Thymus (tissue), 11 donors: ENCODE results near the gene CMTM4. TPM values are rescaled to one million over a fixed set of nuclear protein-coding genes. Genes with fewer than 3 reads are reported as not detected.

Experiments used
- DNase-seq, 9 donors: peaks; one replicate each; pipeline ENCODE4 v3.0.0-alpha.2; 2013; ENCODE audit warnings: low spot score in 9 of 9, low read depth in 6 of 9, missing footprints in 1 of 9
- H3K27ac ChIP-seq, 2 donors: one replicate each; pipeline ENCODE4 v1.5.1; 2013; ENCODE audit warnings: control low read depth in 1 of 2, low read depth in 1 of 2, low read length in 1 of 2, mild to moderate bottlenecking in 1 of 2, moderate library complexity in 1 of 2
- H3K27me3 ChIP-seq, 2 donors: one replicate each; pipeline ENCODE4 v1.5.1; 2013; ENCODE audit warnings: low read length in 1 of 2; ENCODE audit not compliant: control insufficient read depth in 2 of 2, insufficient read depth in 1 of 2
- H3K36me3 ChIP-seq, 2 donors: one replicate each; pipeline ENCODE4 v1.5.1; 2013; ENCODE audit warnings: low read length in 1 of 2, mild to moderate bottlenecking in 1 of 2, moderate library complexity in 1 of 2; ENCODE audit not compliant: control insufficient read depth in 2 of 2, insufficient read depth in 2 of 2
- H3K4me1 ChIP-seq, 2 donors: one replicate each; pipeline ENCODE4 v1.5.1; 2013; ENCODE audit warnings: low read length in 2 of 2; ENCODE audit not compliant: control insufficient read depth in 2 of 2, insufficient read depth in 2 of 2
- H3K4me3 ChIP-seq, 2 donors: one replicate each; pipeline ENCODE4 v1.5.1; 2013; ENCODE audit warnings: low read length in 2 of 2, control low read depth in 1 of 2, mild to moderate bottlenecking in 1 of 2
- H3K9me3 ChIP-seq, 2 donors: one replicate each; pipeline ENCODE4 v1.5.1; 2013; ENCODE audit warnings: low read length in 1 of 2, mild to moderate bottlenecking in 1 of 2; ENCODE audit not compliant: control insufficient read depth in 2 of 2, insufficient read depth in 1 of 2
- WGBS: extraction: QIAGEN DNeasy Blood & Tissue Kit; methylation state at CpG from one replicate; pipeline ENCODE4 v1.1.7; 2013; 5-methylcytosine and 5-hydroxymethylcytosine counted together
- polyA plus RNA-seq: library from polyadenylated mRNA; stranded (reverse); fragments of 200-250 nt; gene quantifications from one replicate; pipeline ENCODE4 v1.2.3, GENCODE V29; 2013
- total RNA-seq: library from RNA; stranded (reverse); fragments of 120-200 nt; gene quantifications from one replicate; pipeline ENCODE4 v1.2.4, GENCODE V29; 2013
- donor health status: healthy.

CMTM4 gene
- total and polyA plus RNA-seq, 2 donors: 2.2 to 3.4 TPM

- Histone ChIP-seq H3K27ac (no peak overlapping the region), H3K4me3 (no peak overlapping the region), H3K9me3 (no peaks in the 10 kb centered on the region), H3K36me3 (no peaks in the 10 kb centered on the region), H3K4me1 (peaks cover 5 to 15% of the 10 kb centered on the region in 2 donors), H3K27me3 (peaks cover 38 to 52% of the 10 kb centered on the region in 2 donors)
- WGBS: 96% methylated on average over 7 of the region's 7 CpGs
- no peak for DNase-seq
Measured at GRCh38 chr16:66698046-66698445, 1.5 kb upstream of the CMTM4 start.

GRCh38 chr16:66695935-66696668 is 441 bp downstream of the CMTM4 start:
- 1% methylated on average over 91 of the region's 91 CpGs for WGBS
- H3K36me3 ChIP-seq: no peaks in the 10 kb centered on the region
- peaks cover 5 to 15% of the 10 kb centered on the region in 2 donors for H3K4me1 ChIP-seq
- H3K4me3 ChIP-seq: peak overlapping the region; percentile 33 to 81
- H3K27me3 ChIP-seq: peaks cover 38 to 52% of the 10 kb centered on the region in 2 donors
- no peak overlapping the region for H3K27ac ChIP-seq
- peak in 3 of 9 donors; percentile 5 to 22 (median 22) for DNase-seq
- no peaks in the 10 kb centered on the region for H3K9me3 ChIP-seq

- Histone ChIP-seq H3K27ac (no peak overlapping the region), H3K27me3 (peaks cover 38 to 52% of the 10 kb centered on the region in 2 donors), H3K36me3 (no peaks in the 10 kb centered on the region), H3K4me3 (peak overlapping the region; percentile 33 to 81), H3K9me3 (no peaks in the 10 kb centered on the region), H3K4me1 (peaks cover 5 to 15% of the 10 kb centered on the region in 2 donors)
- 10% methylated on average over 8 of the region's 8 CpGs for WGBS
- DNase-seq: peak in 1 of 9 donors; percentile 40
Measured at GRCh38 chr16:66695471-66695934, 1.0 kb downstream of the CMTM4 start.

DNA sequence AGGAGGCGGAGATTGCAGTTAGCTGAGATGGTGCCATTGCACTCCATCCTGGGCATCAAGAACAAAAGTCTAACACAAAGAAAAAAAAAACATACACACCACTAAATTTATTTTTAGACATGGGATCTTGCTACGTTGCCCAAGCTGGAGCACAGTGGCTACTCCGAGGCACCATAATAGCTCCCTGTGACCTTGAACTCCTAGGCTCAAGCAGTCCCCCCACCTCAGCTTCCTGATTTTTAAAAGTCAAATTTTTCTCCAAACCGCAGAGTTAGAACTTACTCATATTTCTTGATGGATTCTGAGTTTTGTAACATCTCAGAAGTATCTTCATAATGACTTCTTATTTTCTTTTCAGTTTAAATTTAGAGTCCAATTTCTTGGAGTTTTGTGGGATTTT is 3.4 kb downstream of the CMTM4 start:
- no peak overlapping the region for H3K4me3 ChIP-seq
- no peak overlapping the region for H3K27ac ChIP-seq
- no peaks in the 10 kb centered on the region for H3K9me3 ChIP-seq
- H3K36me3 ChIP-seq: no peaks in the 10 kb centered on the region
- WGBS: 97% methylated on average over 4 of the region's 4 CpGs
- no peak for DNase-seq
- peaks cover 36 to 42% of the 10 kb centered on the region in 2 donors for H3K27me3 ChIP-seq
- peaks cover 5 to 15% of the 10 kb centered on the region in 2 donors for H3K4me1 ChIP-seq

DNA sequence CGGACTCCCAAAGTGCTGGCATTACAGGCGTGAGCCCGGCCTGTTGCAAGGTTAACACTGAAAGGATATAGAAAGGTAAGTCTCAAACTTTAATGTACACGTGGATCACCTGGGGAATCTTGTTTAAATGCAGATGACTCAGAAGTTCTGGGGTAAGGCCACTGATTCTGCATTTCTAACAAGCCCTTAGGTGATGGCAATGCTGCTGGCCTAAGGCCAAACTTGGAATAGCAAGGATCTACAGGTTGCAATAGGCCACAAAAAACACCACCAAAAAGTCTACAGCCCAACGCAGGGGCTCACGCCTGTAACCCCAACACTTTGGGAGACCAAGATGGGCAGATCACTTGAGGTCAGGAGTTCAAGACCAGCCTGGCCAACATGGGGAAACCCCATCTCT is 4.2 kb downstream of the CMTM4 start:
- peaks cover 5 to 15% of the 10 kb centered on the region in 2 donors for H3K4me1 ChIP-seq
- peaks cover 29 to 34% of the 10 kb centered on the region in 2 donors for H3K27me3 ChIP-seq
- H3K27ac ChIP-seq: no peak overlapping the region
- WGBS: 98% methylated on average over 6 of the region's 6 CpGs
- H3K36me3 ChIP-seq: no peaks in the 10 kb centered on the region
- no peaks in the 10 kb centered on the region for H3K9me3 ChIP-seq
- H3K4me3 ChIP-seq: no peak overlapping the region
- DNase-seq: no peak

DNA sequence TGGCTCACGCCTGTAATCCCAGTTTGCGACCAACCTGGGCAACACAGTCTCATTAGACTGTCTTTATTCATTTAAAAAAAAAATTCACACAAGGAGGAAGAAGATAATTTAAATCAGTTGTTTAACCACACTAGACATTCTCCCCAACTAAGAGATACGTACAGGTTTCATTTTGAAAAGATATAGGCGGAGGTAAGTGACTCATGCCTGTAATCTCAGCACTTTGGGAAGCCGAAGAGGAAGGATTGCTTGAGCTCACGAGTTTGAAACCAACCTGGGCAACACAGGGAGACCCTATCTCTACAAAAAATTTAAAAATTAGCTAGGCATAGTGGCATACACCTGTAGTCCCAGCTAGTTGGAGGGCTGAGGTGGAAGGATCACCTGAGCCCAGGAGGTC is 5.3 kb downstream of the CMTM4 start:
- no peaks in the 10 kb centered on the region for H3K9me3 ChIP-seq
- 93% methylated on average over 6 of the region's 6 CpGs for WGBS
- H3K36me3 ChIP-seq: no peaks in the 10 kb centered on the region
- H3K27ac ChIP-seq: no peak overlapping the region
- H3K4me1 ChIP-seq: peaks cover 5 to 10% of the 10 kb centered on the region in 2 donors
- no peak for DNase-seq
- H3K4me3 ChIP-seq: no peak overlapping the region
- H3K27me3 ChIP-seq: peaks cover 20 to 27% of the 10 kb centered on the region in 2 donors

GRCh38 chr16:66690106-66690847 is 6.3 kb downstream of the CMTM4 start:
- Histone ChIP-seq H3K27ac (no peak overlapping the region), H3K9me3 (no peaks in the 10 kb centered on the region), H3K4me1 (peaks cover 0 to 2% of the 10 kb centered on the region in 2 donors), H3K36me3 (no peaks in the 10 kb centered on the region), H3K27me3 (peaks cover 10 to 17% of the 10 kb centered on the region in 2 donors), H3K4me3 (no peak overlapping the region)
- 94% methylated on average over 7 of the region's 7 CpGs for WGBS
- no peak for DNase-seq

DNA sequence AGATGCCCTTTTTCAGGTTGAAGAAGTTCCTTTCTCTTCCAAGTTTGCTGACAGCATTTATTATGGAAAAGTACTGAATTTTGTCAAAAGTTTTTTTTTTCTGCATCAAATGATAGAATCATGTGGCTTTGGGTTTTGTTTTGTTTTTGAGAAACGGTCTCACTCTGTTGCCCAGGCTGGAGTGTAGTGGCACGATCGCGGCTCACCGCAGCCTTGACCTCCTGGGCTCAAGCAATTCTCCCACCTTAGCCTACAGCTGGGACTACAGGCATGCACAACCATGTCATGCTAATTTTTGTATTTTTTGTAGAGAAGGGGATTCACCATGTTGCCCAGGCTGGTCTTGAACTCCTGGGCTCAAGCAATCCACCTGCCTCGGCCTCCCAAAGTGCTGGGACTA is 7.3 kb downstream of the CMTM4 start:
- WGBS: 98% methylated on average over 6 of the region's 6 CpGs
- no peaks in the 10 kb centered on the region for H3K9me3 ChIP-seq
- peaks cover 4 to 8% of the 10 kb centered on the region in 2 donors for H3K27me3 ChIP-seq
- H3K4me1 ChIP-seq: no peaks in the 10 kb centered on the region
- no peak overlapping the region for H3K4me3 ChIP-seq
- H3K27ac ChIP-seq: no peak overlapping the region
- DNase-seq: no peak
- no peaks in the 10 kb centered on the region for H3K36me3 ChIP-seq
